ENCODE measurements around the gene ADTRP. TPM values are rescaled to one million over a fixed set of nuclear protein-coding genes. Genes with fewer than 3 reads are reported as not detected.

The ADTRP gene
- total RNA-seq, 3 donors from 2014 or later, result 0.48 to 2.9 (median 2.6) TPM

DNA sequence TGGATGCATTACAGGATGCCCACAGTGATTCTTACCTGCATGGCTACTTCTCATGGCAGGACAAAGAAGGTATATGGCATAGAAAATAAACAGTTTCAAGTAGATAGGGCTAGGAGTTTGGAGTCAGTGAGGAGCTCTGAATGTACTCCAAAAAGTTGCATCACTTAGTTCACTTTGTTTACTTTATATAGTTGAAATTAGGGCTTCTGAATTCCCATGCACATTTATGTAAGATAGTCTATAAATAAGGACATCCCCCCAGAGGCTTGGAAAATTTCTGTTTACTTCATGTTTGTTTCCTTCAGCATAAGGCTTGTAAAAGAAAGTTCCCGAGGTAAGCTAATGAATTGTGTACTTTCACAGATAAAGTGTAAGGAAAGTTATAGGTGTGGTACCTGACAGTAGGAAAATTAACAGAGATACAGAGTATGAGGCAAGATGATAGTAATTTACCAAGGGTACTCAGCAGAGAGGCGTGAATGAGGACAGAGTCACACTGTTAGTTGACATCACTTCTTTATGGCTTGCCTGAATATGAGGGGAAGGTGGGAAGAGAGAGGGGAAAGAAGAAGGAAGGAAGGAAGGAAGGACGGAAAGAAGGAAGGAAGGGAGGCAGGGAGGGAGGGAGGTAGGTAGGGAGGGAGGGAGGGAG is 51.1 kb downstream of the ADTRP start:
- intact Hi-C loops (cut with DNase I; ENCODE audit: low total_unique reads), result no loop called here
- H3K36me3 ChIP-seq, result no peaks in the 10 kb centered on the region
- no peaks in the 10 kb centered on the region for H3K27me3 ChIP-seq
- H3K4me3 ChIP-seq, result no peak overlapping the region
- H3K9me3 ChIP-seq, result no peaks in the 10 kb centered on the region
- TF ChIP-seq POLR2AphosphoS5 (IDR thresholded peaks at IDR 0.05), result no peak
- no peak for TF ChIP-seq POLR2A (IDR thresholded peaks at IDR 0.05)
- TF ChIP-seq, protein P1, sequence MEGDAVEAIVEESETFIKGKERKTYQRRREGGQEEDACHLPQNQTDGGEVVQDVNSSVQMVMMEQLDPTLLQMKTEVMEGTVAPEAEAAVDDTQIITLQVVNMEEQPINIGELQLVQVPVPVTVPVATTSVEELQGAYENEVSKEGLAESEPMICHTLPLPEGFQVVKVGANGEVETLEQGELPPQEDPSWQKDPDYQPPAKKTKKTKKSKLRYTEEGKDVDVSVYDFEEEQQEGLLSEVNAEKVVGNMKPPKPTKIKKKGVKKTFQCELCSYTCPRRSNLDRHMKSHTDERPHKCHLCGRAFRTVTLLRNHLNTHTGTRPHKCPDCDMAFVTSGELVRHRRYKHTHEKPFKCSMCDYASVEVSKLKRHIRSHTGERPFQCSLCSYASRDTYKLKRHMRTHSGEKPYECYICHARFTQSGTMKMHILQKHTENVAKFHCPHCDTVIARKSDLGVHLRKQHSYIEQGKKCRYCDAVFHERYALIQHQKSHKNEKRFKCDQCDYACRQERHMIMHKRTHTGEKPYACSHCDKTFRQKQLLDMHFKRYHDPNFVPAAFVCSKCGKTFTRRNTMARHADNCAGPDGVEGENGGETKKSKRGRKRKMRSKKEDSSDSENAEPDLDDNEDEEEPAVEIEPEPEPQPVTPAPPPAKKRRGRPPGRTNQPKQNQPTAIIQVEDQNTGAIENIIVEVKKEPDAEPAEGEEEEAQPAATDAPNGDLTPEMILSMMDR (IDR thresholded peaks at IDR 0.05), result no peak
- no peak overlapping the region for H3K27ac ChIP-seq
- no peak for DNase-seq (ENCODE audit: low spot score in 2 of 2)
- no peaks in the 10 kb centered on the region for H3K4me1 ChIP-seq

DNA sequence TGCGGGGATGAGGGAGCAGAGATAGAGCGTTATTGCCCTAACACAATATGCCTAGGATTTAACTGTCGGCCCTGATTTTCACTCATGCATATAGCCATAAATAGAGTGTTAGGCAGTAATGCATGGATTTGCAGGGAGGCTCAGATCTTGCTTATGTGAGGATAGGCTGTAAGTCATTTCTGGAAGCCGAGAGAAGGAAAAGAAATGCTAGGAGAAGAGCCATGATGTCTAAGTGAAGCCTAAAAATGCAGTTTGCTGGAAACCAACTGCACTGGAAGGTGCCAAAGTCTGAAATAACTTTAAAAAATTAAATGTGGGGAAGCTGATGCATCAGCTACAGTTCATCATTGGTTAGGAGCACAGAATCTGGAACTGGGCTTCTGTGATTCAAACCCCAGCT is 54.3 kb downstream of the ADTRP start:
- intact Hi-C loops (cut with DNase I; ENCODE audit: low total_unique reads), result no loop called here
- no peaks in the 10 kb centered on the region for H3K9me3 ChIP-seq
- no peak overlapping the region for H3K27ac ChIP-seq
- no peaks in the 10 kb centered on the region for H3K36me3 ChIP-seq
- no peaks in the 10 kb centered on the region for H3K27me3 ChIP-seq
- TF ChIP-seq, protein P1 (IDR thresholded peaks at IDR 0.05), result no peak
- TF ChIP-seq POLR2A (IDR thresholded peaks at IDR 0.05) (no peak), POLR2AphosphoS5 (IDR thresholded peaks at IDR 0.05) (no peak)
- no peak overlapping the region for H3K4me3 ChIP-seq
- H3K4me1 ChIP-seq, result no peaks in the 10 kb centered on the region
- no peak for DNase-seq (ENCODE audit: low spot score in 2 of 2)

DNA sequence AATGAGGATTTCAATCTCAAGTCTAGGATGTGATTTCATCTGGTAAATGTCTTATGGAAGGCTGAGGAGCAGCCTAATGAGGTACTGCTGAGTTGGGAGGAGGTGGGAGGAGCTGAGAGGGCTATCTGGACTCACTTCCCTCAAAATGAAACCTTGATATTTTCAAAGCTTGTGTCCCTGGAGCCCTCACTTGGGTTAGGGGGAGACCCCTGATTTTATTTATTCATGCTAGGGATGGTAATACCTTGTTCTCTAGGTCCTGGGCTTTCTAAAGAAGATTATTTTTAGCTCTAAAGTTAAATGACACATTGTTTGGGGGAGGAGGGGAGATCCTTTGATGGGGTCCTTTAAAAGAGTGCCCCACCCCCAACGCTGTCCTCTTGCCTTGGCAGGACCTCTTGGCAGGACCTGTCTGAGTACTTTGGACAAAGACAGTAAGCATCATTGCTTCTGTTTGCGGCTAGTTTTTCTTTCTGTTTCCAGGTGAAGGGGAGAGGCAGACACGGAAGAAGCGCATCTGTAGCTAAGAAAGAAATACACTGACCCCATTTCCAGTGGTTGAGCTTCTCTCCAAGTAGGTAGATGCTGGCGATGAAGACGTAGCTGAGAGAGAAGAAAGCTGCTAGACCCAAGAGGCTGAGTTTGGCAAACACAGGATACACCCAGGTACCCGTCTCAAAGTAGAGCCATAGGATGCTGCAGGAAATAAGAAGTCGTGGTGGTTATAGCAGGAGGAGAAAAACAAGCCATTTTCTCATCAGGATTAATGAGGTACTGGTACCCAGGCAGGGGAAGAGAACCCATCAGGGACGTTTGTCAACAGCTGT is 55.6 kb downstream of the ADTRP start:
- intact Hi-C loops (cut with DNase I; ENCODE audit: low total_unique reads), result no loop called here
- Histone ChIP-seq H3K36me3 (no peaks in the 10 kb centered on the region), H3K4me3 (no peak overlapping the region), H3K9me3 (no peaks in the 10 kb centered on the region), H3K27ac (no peak overlapping the region), H3K27me3 (no peaks in the 10 kb centered on the region), H3K4me1 (no peaks in the 10 kb centered on the region)
- no peak for TF ChIP-seq POLR2A (IDR thresholded peaks at IDR 0.05)
- TF ChIP-seq POLR2AphosphoS5 (IDR thresholded peaks at IDR 0.05), result no peak
- TF ChIP-seq, protein P1 (IDR thresholded peaks at IDR 0.05), result no peak
- DNase-seq (ENCODE audit: low spot score in 2 of 2), result no peak

DNA sequence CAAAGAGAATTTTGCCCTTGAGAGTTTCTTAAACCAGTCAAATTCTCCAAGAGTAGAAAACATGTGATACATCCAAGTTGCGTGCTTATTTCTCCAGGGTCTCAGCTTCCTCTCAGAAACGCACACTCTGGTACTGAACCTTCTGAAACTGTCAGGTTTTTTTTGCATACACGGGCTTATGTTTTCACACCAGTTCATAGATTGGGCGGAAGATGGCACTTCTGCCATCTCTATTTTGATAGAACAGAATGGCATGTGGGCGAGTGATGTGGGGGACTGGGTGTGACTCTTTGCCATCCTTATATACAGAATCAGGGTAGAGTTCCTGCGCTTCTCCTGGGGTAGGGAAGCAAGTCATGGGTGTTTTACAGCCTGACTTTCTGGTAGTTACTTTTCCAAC is 56.4 kb downstream of the ADTRP start:
- no peaks in the 10 kb centered on the region for H3K36me3 ChIP-seq
- intact Hi-C loops (cut with DNase I; ENCODE audit: low total_unique reads), result no loop called here
- no peak overlapping the region for H3K4me3 ChIP-seq
- no peak overlapping the region for H3K27ac ChIP-seq
- DNase-seq (ENCODE audit: low spot score in 2 of 2), result no peak
- H3K27me3 ChIP-seq, result no peaks in the 10 kb centered on the region
- TF ChIP-seq, protein P1 (IDR thresholded peaks at IDR 0.05), result no peak
- TF ChIP-seq POLR2AphosphoS5 (IDR thresholded peaks at IDR 0.05) (no peak), POLR2A (IDR thresholded peaks at IDR 0.05) (no peak)
- no peaks in the 10 kb centered on the region for H3K4me1 ChIP-seq
- no peaks in the 10 kb centered on the region for H3K9me3 ChIP-seq

DNA sequence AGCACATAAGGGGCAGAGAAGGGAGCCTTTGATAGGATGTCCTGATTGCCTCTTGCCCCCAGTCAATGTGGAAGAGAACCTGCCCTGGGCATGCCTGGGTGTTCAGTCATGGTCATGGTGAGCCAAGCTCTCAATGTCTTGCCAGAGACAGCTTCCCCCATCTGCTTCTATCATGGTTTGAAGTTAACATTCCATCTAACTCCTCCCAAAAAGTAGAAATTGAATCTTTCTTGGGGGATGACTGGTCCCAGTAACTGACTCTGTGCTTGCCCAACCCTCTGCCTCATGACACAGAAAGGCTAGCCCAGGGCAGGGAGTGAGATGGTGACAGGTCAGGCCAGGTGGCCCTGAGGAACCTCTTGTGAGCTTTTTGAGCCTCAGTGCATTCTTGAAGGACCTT is 60.1 kb downstream of the ADTRP start:
- H3K9me3 ChIP-seq, result no peaks in the 10 kb centered on the region
- no peaks in the 10 kb centered on the region for H3K36me3 ChIP-seq
- no peak for DNase-seq (ENCODE audit: low spot score in 2 of 2)
- no peaks in the 10 kb centered on the region for H3K4me1 ChIP-seq
- intact Hi-C loops (cut with DNase I; ENCODE audit: low total_unique reads), result no loop called here
- TF ChIP-seq POLR2A (IDR thresholded peaks at IDR 0.05), result no peak
- TF ChIP-seq, protein P1 (IDR thresholded peaks at IDR 0.05), result no peak
- no peak for TF ChIP-seq POLR2AphosphoS5 (IDR thresholded peaks at IDR 0.05)
- H3K27me3 ChIP-seq, result no peaks in the 10 kb centered on the region
- H3K27ac ChIP-seq, result no peak overlapping the region
- no peak overlapping the region for H3K4me3 ChIP-seq
